ENCODE measurements around the gene TMED10.

The TMED10 gene

GRCh38 chr14:75126121-75126544 lies 50.3 kb downstream of the TMED10 start:
- no peak for DNase-seq

DNA sequence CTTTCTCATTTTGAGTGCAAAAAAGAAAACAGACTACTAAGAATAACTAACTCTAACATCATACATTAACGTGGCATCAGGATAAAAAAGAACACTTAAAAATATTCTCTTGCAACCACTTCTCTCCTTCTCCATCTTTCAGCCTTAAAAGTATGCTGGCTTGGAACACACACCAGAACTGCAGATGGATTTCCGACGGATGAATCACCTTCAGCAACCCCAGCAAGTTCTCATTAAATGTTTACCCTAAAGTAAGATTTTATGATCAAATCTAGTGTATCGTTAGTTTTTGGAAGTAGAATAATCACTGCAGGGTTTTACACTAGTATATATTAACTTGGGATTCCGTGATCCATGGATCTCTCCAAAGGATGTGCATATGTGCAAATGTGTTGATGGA lies 50.8 kb downstream of the TMED10 start:
- DNase-seq: no peak

DNA sequence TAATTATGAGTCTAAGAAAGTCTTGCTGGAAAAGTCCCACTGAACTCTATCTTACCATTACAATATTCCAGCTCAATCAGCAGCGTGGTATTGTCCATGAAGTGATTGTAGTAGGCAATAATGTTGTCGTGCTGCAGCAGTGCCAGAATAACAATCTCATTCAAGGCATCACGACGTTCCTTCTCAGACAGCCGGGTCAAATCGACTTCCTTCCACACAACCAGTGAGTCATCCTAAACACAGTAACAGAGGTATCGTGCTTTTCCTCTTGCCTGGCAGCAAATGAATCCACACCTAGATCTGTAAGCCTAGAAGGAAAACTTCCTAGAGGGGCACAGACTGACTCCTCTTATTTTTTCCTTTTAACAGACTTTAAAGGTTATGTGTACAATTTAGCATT lies 52.4 kb downstream of the TMED10 start:
- DNase-seq: no peak

GRCh38 chr14:75121552-75121951 lies 54.9 kb downstream of the TMED10 start:
- DNase-seq: no peak

DNA sequence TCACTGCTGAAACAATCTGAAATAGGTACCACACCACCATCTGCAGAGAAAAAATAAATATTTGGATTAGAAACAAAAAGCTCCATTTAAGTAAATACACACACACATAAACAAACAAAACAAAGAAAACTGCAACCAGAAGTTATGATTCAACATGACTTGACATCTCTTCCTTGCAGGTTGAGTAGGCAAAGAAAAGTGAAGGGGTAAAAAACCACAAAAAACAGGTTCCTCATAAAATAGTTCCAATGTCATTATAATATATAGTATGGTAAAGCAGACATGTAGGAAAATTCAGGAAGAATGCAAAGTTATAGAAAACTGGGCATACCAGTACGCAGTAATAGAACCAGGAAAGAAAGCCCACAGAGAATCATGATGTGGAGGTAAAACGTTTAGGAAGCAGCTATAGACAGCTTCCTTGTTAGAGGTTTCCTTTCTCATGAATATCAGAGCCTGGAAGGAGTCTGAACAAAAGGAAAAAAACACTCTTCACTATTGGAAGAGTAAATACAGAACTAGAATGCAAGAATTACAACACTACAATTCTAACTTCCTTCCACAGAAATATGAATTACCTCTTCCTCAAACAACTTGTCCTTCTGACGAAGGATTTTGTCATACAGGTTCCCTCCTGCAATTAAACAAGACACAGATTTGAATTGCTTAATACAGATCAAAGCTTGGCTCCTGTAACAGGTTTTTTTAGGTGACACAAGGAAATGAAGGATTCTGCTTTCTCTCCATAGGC lies 55.7 kb downstream of the TMED10 start:
- no peak for DNase-seq

DNA sequence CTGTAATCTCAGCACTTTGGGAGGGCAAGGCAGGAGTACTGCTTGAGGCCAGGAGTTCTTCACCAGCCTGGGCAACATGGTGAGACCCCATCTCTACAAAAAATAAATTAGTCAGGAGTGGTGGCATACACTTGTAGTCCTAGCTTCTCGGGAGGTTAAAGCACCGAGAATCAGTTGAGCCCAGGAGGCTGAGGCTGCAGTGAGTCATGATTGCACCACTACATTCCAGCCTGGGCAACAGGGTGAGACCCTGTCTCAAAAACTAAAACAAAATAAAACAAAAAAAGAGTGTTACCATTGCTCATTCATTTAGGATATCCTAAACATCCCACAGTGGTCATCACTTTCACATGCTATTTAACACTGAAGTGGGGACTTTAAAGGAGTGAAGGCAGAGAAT lies 57.4 kb downstream of the TMED10 start:
- no peak for DNase-seq

- DNase-seq: no peak
Measured at GRCh38 chr14:75113932-75114539, 62.4 kb downstream of the TMED10 start.

- peak; percentile 94 for DNase-seq
Measured at GRCh38 chr14:75109877-75110276, 66.5 kb downstream of the TMED10 start.

DNA sequence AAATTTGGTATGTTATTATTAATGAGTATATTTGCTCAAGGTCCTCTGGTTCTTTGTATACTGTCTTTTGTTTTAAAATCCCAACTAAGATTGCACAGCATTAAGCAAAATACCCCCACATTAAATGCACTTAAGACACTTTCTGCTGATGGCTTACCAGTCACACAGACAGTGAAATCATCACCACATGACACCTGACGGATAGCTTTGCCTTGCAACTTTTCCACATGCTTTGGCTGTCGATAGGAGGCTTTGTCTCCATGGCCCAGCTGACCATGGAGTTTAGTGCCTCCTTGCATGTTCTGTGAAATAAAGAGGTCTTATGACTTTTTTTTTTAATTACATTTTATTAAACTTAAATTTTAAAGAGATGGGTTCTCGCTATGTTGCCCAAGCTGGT lies 69.2 kb downstream of the TMED10 start:
- no peak for DNase-seq

GRCh38 chr14:75101491-75101890 lies 74.9 kb downstream of the TMED10 start:
- peak; percentile 86 for DNase-seq

DNA sequence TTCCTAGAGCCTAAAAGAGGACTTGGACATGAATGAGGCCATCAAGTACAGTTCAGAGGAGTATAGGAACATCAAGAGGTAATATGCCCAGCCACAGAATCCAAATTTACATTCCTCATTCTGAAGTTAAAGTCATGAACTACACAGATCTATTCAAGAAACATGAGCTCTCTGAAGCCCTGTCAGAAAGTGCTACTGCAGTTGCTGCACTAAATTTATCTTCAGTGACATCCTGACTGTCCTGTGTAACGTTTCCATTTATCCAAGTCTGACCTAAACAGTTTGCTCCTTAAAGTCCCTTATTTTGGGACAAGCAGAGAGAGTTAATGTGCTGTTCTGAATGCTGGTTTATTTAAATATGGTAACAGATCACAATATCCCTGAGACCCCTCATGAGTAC lies 77.7 kb downstream of the TMED10 start:
- DNase-seq: no peak

- no peak for DNase-seq
Measured at GRCh38 chr14:75098212-75098611, 78.2 kb downstream of the TMED10 start.

- DNase-seq: peak; percentile 27
Measured at GRCh38 chr14:75096959-75097358, 79.5 kb downstream of the TMED10 start.

DNA sequence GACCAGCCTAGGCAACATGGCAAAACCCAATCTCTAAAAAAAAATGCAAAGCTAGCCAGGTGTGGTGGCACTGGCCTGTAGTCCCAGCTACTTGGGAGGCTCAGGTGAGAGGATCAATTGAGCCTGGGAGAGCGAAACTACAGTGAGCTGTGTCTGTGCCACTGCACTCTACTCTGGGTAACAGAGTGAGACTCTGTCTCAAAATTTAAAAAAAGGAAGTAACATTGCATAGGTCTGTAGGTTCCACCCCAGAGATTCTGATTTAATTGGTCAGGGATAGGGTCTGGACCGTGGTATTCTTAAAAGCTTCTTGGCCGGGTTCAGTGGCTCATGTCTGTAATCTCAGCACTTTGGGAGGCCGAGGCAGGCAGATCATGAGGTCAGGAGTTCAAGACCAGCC lies 80.7 kb downstream of the TMED10 start:
- no peak for DNase-seq

DNA sequence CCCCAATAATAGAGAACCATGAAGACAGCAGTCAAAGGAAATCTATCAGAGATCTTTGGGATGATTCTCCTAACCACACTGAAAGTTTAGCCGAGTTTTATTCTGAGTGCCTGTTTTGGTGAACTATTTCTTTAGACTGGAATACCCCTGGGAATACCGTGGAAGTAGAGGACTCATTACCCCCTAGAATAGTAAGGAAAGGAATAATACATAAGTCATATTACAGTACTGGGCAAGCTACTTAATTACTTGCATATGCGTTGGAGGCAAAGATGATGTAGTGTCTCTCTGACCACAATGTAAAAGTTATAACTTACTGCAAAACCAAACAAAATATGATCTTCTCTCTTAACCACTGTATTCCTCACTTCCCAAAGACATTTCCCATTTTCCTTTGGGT lies 81.5 kb downstream of the TMED10 start:
- DNase-seq: no peak

- peak; percentile 37 for DNase-seq
Measured at GRCh38 chr14:75092698-75093097, 83.7 kb downstream of the TMED10 start.

DNA sequence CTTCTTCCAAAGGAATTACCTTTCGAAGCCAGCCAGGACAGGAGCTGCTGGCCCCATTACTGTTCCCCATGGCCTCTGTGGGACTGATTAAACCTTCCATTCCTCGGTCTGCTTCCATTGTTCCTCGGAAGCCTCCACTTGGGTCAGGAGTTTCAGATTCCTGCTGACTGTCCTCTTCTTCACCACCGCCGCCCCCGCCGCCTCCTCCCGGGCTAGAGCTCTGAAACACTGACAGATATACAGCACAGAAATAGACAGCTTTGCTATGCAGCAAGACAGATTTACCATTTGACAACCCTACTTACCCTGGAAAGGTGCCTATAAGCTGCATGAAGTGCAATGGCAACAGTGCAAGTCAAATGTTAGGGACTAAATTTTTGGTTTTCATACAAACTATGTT lies 85.2 kb downstream of the TMED10 start:
- DNase-seq: no peak

DNA sequence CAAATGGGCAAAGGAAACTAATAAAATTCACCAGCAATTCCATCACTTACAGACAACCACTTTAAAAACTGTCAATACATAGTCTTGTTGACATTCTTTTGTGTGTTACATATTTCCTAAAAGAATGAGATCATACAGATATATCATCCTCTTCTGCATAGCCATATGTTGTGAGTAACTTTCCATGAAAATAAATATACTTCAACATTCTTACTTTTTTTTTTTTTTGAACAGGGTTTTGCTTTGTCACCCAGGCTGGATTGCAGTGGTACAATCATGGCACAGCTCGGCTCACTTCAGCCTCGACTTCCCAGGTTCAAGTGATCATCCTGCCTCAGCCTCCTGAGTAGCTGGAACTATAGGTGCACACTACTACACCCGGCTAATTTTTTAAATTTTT lies 86.1 kb downstream of the TMED10 start:
- DNase-seq: no peak

- peak; percentile 77 for DNase-seq
Measured at GRCh38 chr14:75088566-75089373, 87.6 kb downstream of the TMED10 start.

GRCh38 chr14:75088153-75088552 lies 88.3 kb downstream of the TMED10 start:
- no peak for DNase-seq

DNA sequence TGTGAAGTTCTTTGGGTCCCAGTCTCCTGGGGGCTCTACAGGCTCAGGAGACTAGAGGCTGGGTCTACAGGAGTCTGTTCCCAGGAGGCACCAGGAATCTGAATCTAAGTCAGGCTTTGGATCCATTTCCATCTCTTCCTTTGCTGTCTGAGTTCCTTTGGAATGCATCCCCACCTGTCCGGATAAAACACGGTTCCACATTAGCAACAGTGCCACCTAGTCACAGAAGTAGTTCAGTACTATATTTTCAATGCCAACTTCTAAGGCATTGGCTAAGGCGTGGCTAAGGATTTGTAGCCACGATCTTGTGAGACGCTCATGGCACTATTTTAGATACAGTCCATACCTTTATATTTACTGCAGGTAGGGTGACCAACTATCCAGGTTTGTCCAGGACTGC lies 91.9 kb downstream of the TMED10 start:
- DNase-seq: peak; percentile 13

DNA sequence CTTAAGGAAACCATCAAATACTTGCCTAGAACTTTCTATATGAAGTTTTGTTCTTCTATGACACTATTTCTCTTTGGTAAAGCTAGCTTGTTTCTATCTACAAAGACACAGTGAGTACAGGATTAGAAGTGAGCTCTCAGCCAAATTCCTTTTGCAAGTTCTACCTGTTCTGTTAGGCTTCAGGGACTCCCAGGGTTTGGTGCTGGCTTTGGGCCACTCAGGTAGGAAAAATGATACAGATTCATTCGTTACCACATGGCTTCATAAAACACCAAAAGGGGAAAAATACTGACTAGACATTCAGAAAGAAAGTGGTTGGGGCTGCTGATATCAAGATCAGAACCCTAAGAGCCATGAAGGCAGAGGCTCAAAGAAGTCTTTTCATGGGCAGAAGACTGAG lies 93.1 kb downstream of the TMED10 start:
- DNase-seq: no peak

- no peak for DNase-seq
Measured at GRCh38 chr14:75081660-75082229, 94.7 kb downstream of the TMED10 start.
